ELF-1 (cell line): ENCODE measurements around the gene MORC2.

Experiments
- DNase-seq: peaks from one replicate; pipeline ENCODE4 v3.0.0-alpha.2; 2016; ENCODE audit warnings: low read depth, low spot score

Gene MORC2

GRCh38 chr22:30921108-30921507 is 47.5 kb downstream of the MORC2 start:
- no peak for DNase-seq

DNA sequence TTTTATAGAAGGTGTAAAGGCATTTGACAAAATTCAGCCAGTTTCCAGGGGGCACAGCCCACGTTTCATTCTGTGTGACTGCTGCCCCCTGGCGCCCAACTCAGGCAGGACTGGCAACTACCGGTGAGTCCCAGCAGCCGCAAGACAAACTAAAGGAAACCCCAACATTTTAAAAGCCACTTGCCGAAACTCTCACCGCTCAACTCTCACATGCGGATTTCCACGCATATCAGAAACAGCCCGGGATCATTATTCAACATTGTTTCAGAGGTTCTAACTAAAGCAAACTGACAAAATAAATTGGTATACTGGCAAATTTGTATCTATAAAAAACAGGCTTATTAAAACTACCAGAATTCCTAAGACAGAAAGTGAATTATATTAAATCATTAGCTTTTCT is 48.2 kb downstream of the MORC2 start:
- DNase-seq = peak; percentile 77

DNA sequence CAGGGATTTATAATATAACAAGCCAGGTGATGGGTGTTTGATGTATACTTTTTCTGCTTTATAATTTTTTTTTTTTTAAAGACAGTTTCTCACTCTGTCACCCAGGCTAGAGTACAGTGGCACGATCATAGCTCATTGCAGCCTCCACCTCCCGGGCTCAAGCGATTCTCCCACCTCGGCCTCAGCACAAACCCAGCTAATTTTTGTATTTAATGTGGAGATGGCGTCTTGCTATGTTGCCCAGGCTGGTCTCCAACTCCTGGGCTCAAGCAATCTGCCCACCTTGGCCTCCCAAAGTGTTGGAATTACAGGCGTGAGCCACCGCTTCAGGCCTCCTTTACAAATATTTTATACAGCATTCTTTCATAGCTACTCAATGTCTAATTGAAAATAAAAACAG is 48.6 kb downstream of the MORC2 start:
- no peak for DNase-seq

DNA sequence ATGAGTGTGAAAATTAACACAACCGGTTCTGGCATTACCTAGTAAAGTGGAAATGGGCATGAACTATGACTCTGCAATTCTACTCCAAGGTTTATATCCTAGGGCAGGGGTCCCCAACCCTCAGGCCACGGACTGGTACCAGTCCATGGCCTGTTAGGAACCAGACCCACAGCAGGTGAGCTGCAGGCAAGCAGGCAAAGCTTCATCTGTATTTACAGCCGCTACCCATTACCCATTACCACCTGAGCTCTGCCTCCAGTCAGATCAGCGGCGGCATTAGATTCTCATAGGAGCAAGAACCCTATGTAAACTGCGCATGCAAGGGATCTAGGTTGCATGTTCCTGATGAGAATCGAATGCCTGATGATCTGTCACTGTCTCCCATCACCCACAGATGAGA is 49.8 kb downstream of the MORC2 start:
- no peak for DNase-seq

- DNase-seq = no peak
Measured at GRCh38 chr22:30910358-30910757, 58.2 kb downstream of the MORC2 start.

DNA sequence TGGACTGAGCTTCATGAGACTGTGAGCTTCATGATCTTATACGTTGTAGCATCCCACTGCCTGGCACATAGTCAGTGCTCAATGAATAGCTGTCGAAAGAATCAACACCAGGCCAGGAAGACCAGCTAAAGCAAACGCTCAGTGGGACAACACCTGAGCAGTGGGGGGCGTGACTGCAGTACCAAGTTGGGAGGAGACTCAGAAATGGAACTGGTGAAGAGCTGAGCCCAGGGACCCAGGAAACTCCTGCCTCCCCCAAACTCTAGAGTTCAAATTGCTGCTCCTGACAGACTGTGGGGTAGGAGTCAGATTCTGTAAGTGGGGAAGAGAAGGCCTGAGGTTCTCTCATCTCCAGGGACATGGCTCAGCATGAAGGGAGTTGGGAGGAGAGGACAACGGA is 59.3 kb downstream of the MORC2 start:
- DNase-seq = no peak

DNA sequence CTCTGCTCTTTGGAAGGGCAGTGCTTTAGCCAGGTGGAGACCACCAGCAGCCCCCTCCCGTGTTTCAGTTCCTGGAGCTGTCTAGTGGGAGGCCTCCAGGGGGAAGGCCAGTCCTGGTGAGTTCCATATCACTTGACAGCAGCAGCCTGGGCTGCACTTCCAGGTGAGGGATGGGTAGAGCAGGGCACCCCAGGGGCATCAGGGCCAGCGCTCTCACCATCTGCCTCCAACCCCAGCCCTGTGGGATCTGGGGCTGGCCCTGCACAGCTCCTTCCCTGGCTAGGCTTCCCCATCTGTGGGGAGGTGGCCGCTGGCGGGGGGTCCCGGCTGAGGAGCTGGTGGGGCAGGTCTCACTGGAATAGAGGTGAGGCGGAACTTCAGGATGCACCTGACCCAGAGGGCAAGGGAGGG is 60.5 kb downstream of the MORC2 start:
- DNase-seq = no peak

DNA sequence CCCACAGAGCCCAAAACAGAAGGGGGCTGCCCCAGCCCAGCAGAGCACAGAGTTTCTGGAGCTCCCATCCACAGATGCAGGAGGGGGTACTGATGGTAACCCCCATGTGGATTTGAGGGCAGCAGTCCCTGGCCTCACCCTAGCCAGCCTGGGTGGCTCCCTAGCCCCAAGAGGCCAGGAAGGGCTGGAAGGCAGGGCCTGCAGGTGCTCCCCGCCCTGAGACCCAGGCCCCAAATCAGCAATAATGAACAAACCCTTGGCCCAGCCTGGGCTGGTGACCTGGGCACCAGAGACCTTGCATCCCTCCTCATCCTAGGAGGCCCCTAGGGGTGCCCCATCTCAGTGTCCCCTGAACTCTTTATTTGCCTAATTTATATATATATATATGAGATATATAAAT is 61.6 kb downstream of the MORC2 start:
- no peak for DNase-seq

DNA sequence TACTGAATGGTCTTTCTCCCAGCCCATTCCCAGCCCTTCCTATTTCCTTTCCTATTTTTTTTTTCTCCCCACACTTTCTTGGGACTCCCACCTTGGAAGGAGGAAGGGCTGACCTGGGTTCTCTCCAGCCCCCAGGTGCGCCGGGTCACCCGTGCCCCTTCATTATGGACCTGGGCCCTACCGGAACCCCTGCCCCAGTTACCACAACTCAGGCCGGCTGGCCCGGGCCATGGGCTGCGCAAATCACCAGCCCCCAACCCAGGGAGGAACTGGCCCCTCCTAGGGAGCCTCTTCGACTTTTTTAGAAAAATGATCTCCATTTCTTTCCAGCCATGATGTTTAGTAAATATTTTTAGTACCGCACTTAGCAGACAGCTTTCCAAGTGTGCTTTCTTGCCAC is 62.2 kb downstream of the MORC2 start:
- DNase-seq = no peak

GRCh38 chr22:30905696-30906341 is 62.8 kb downstream of the MORC2 start:
- no peak for DNase-seq

GRCh38 chr22:30903876-30904460 is 64.6 kb downstream of the MORC2 start:
- no peak for DNase-seq

GRCh38 chr22:30902496-30903357 is 65.8 kb downstream of the MORC2 start:
- no peak for DNase-seq

GRCh38 chr22:30894371-30894740 is 74.2 kb downstream of the MORC2 start:
- no peak for DNase-seq

GRCh38 chr22:30893434-30894370 is 74.9 kb downstream of the MORC2 start:
- no peak for DNase-seq

DNA sequence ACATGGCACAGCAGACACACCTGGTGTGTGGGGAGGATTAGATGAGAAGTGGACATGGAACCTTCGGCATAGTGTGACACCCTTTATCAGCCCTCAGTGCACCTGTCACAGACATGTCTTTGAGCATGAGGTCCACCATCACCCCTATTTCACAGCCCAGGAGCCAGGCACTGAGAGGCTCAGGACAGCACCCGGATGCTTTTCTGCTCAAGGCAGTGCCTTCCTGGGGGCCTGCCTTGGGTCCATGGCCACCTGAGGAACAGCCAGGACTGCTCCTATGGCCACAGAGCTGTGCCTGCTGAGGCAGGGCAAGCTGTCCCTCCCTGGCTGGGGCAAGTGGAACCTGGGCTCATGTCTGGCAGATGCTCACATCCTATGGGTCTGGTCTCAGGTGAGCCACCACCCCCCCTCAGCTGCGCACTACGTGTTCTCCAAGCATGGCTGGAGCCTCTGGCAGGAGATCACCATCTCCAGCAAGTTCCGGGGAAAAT is 75.8 kb downstream of the MORC2 start:
- DNase-seq = no peak

DNA sequence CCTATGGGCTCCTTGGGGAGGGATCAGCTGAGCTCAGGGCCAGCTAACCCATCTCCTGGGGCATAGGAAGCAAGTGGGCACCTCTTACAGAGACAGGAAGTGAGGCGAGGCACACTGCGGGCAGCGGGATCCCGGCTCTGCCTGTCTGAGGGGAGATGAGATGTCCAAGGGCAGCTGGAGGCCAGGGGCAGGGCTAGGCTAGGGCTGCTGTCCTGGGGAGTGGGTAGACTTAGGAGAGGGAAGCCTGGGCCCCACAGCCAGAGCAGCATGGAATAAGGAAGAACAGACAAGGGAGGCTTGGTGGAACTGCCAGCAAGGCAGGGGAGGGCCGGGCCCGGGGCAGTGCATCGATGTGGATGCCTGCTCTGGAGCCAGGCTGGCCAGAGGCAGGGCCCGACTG is 76.3 kb downstream of the MORC2 start:
- DNase-seq = no peak

DNA sequence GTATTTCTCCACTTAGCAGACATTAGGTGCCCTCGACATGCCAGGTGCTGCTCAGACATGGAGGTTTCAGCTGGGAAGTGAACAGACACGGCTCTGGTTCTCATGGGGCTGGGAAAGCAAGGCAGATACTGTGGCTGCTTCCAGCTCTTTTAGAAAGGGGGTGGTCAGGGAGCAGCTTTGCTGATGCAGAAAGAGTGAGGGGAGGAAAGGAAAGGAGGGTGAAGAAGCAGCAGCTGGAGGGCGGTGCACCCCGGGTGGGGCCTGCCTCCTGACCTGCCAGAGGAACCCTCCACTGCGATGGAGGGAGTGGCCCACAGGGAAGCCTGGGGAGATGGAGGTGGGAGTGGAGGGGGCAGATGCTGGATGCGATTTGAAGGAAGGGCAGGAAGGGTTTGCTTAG is 76.8 kb downstream of the MORC2 start:
- DNase-seq = no peak

DNA sequence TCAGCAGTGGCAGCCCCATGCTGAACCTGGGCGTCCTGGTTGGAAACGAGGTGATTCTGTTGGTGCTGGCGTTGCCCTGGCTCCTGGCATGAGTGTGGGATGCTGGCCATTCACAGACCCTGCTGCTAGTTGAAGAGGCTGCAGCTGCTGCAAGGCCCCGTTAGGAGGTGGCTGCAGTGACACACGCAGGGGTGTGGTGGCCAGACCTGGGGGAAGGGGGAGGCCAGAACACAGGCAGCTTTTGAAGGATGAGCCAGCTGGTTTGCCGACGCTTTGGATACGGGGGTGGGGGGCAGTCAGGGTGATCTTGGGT is 77.2 kb downstream of the MORC2 start:
- DNase-seq = no peak

- DNase-seq = peak; percentile 68
Measured at GRCh38 chr22:30890686-30891442, 77.7 kb downstream of the MORC2 start.

GRCh38 chr22:30889996-30890480 is 78.5 kb downstream of the MORC2 start:
- DNase-seq = no peak
